Small intestine (tissue), 7 donors: Measurements from ENCODE around the gene KRTDAP. TPM values are rescaled to one million over a fixed set of nuclear protein-coding genes. Genes with fewer than 3 reads are reported as not detected.

Source experiments
- DNase-seq, 2 donors: peaks; one replicate each; pipeline versions ENCODE4 v3.0.0 to v3.0.0-alpha.2; 2013
- FAIRE-seq: peaks from 2 replicates; lab custom pipeline; 2012; peaks lifted over from hg19 to GRCh38; lab: Jason Lieb, UNC
- H3K27ac ChIP-seq, 3 donors: one replicate each; pipeline ENCODE4 v1.5.1; 2013; ENCODE audit warnings: low read length in 2 of 3, mild to moderate bottlenecking in 2 of 3, control low read depth in 1 of 3, inconsistent platforms in 1 of 3, low read depth in 1 of 3, moderate library complexity in 1 of 3
- H3K27me3 ChIP-seq, 3 donors: one replicate each; pipeline ENCODE4 v1.6.1; 2013; ENCODE audit warnings: low read length in 3 of 3, inconsistent platforms in 1 of 3; ENCODE audit not compliant: control insufficient read depth in 3 of 3, insufficient read depth in 3 of 3
- H3K36me3 ChIP-seq, 3 donors: one replicate each; pipeline ENCODE4 v1.6.1; 2013; ENCODE audit warnings: low read length in 3 of 3, inconsistent platforms in 1 of 3, low read depth in 1 of 3, mild to moderate bottlenecking in 1 of 3, moderate library complexity in 1 of 3; ENCODE audit not compliant: control insufficient read depth in 3 of 3, insufficient read depth in 2 of 3
- H3K4me1 ChIP-seq, 3 donors: one replicate each; pipeline ENCODE4 v1.6.1; 2013; ENCODE audit warnings: low read length in 2 of 3, inconsistent platforms in 1 of 3, low read depth in 1 of 3, mild to moderate bottlenecking in 1 of 3, moderate library complexity in 1 of 3; ENCODE audit not compliant: control insufficient read depth in 3 of 3, insufficient read depth in 2 of 3
- H3K4me3 ChIP-seq, 3 donors: one replicate each; pipeline ENCODE4 v1.5.1; 2013; ENCODE audit warnings: low read length in 3 of 3, control low read depth in 1 of 3, inconsistent platforms in 1 of 3, low read depth in 1 of 3, mild to moderate bottlenecking in 1 of 3, moderate library complexity in 1 of 3
- H3K9me3 ChIP-seq, 2 donors: one replicate each; pipeline ENCODE4 v1.6.1; 2013; ENCODE audit warnings: low read depth in 1 of 2, low read length in 1 of 2; ENCODE audit not compliant: control insufficient read depth in 2 of 2, insufficient read depth in 1 of 2
- WGBS, 3 donors: extraction: QIAGEN DNeasy Blood & Tissue Kit; methylation state at CpG; one replicate each; pipeline ENCODE4 v1.1.7; 2013; 5-methylcytosine and 5-hydroxymethylcytosine counted together
- polyA plus RNA-seq, 4 donors: library from polyadenylated mRNA; stranded (reverse) in 3 of 4; unstranded in 1 of 4; fragments of 200-250 nt in 3 of 4; fragments of 120-200 nt in 1 of 4; gene quantifications; one replicate each; pipeline versions ENCODE4 v1.2.1 to v1.2.3, GENCODE V29; 2013
- donor health status: healthy with polysubstance abuse.
- donor health status: control.
- donor health status: control.
- donor health status: Bipolar disorder and iron deficiency.
- donor health status: healthy.

The KRTDAP gene
- polyA plus RNA-seq, 4 donors = 0.37 TPM; not detected in 3

- H3K4me1 ChIP-seq = no peaks in the 10 kb centered on the region
- no peaks in the 10 kb centered on the region for H3K36me3 ChIP-seq
- 50 to 57% (median 57%) methylated on average over 19 of the region's 19 CpGs for WGBS, 3 donors
- no peak for FAIRE-seq
- peaks cover 0 to 42% (median 22%) of the 10 kb centered on the region in 3 donors for H3K27me3 ChIP-seq
- H3K4me3 ChIP-seq = no peak overlapping the region
- no peaks in the 10 kb centered on the region for H3K9me3 ChIP-seq
- H3K27ac ChIP-seq = no peak overlapping the region
- DNase-seq = no peak
Observed at GRCh38 chr19:35529241-35530218, 39.3 kb upstream of the KRTDAP start.

DNA sequence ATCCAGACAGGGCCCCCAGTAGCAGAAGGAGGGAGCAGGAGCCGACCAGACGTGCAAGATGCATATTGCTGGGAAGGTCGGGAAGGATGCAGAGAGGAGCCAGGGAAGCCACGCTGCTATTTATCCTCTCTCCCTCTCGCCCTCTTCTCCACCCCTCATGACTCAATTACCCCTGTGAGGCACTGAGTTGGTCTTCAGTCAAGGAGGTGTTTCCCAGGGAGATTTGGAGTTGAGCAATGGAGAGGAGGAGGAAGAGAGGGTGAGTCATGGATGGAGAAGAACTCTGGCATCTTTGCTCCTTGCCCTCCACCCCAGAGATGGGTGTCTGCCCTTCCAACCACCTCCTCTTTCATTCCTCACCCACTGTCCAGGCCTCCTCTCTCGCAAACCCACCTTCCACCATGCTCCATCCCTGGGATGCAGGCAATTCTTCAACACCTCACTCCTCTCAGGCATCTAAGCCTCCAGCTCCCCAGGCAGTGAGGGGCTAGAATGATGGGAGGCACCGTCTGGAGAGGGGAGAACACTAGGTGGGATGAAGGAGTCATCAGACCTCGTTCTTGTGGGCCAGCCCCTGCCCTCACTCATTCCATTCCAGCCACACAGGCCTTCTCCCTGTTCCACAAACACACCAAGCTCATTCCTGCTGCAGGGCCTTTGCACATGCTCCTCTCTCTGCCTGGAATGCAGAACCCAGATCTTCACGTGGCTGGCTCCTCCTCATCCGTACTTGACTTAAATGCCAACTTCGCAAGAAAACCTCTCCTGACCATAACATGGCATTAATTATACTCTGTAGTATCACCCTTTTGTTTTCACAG, 38.2 kb upstream of the KRTDAP start, which contains the start of gene SBSN:
Gene SBSN, minus strand, starts transcription at position 94 of the 821 bp plus-strand sequence. Its CDS starts 30 bp downstream, at position 64.
- peaks cover 0 to 35% (median 13%) of the 10 kb centered on the region in 3 donors for H3K27me3 ChIP-seq
- no peak within 1 kb of the TSS for H3K4me3 ChIP-seq
- WGBS, 3 donors = 70 to 77% (median 71%) methylated on average over 11 of the region's 11 CpGs
- FAIRE-seq = no peak
- H3K4me1 ChIP-seq = no peaks in the 10 kb centered on the region
- DNase-seq = no peak
- no peak within 1 kb of the TSS for H3K27ac ChIP-seq
- H3K9me3 ChIP-seq = no peaks in the 10 kb centered on the region
- no peaks in the 10 kb centered on the region for H3K36me3 ChIP-seq

- peaks cover 0 to 20% (median 5%) of the 10 kb centered on the region in 3 donors for H3K27me3 ChIP-seq
- DNase-seq (no peak), FAIRE-seq (no peak)
- no peaks in the 10 kb centered on the region for H3K9me3 ChIP-seq
- WGBS, 3 donors = 46 to 73% (median 55%) methylated on average over 4 of the region's 4 CpGs
- no peak overlapping the region for H3K27ac ChIP-seq
- no peak overlapping the region for H3K4me3 ChIP-seq
- H3K4me1 ChIP-seq = no peaks in the 10 kb centered on the region
- H3K36me3 ChIP-seq = no peaks in the 10 kb centered on the region
Observed at GRCh38 chr19:35525873-35526272, 35.6 kb upstream of the KRTDAP start.

GRCh38 chr19:35524181-35524837, 34.0 kb upstream of the KRTDAP start:
- Histone ChIP-seq H3K4me1 (no peaks in the 10 kb centered on the region), H3K4me3 (no peak overlapping the region), H3K27ac (no peak overlapping the region), H3K9me3 (no peaks in the 10 kb centered on the region), H3K36me3 (no peaks in the 10 kb centered on the region), H3K27me3 (peaks cover 0 to 13% (median 5%) of the 10 kb centered on the region in 3 donors)
- FAIRE-seq (no peak), DNase-seq (no peak)
- 36 to 60% (median 38%) methylated on average over 11 of the region's 11 CpGs for WGBS, 3 donors

- no peaks in the 10 kb centered on the region for H3K36me3 ChIP-seq
- H3K4me3 ChIP-seq = no peak overlapping the region
- 29 to 63% (median 45%) methylated on average over 12 of the region's 12 CpGs for WGBS, 3 donors
- H3K4me1 ChIP-seq = no peaks in the 10 kb centered on the region
- H3K27ac ChIP-seq = no peak overlapping the region
- peaks cover 0 to 10% (median 2%) of the 10 kb centered on the region in 3 donors for H3K27me3 ChIP-seq
- H3K9me3 ChIP-seq = no peaks in the 10 kb centered on the region
- FAIRE-seq (no peak), DNase-seq (peak in 1 of 2 donors; percentile 28)
Observed at GRCh38 chr19:35522745-35523327, 32.6 kb upstream of the KRTDAP start.

DNA sequence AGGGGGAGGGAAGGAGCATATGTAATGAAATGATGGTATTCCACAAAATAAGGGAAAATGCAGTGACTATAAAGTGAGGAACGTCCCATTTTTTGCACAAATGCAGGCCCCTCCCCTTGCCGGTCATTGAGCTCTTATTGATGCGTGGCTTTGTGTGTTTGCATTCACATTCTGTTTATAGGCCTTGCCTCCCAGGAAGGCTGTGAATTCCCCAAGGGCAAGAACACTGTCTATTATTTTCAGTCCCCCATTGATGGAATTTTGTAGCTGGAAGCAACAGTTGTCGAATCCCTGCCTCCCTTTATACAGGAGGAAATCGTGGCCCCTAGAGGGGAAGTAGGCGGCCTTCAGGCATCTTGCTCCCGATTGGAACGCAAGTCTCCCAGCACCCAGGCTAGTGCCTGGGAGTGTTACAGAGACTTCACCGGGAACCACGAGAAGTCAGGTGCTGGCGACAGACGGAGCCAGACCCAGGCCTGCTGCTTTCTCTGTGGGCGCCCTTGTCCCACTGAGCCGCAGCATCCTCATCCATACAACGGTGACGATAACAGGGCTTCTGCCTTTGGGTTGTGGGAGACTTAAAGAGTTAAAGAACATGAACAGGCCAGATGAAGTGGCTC, 31.0 kb upstream of the KRTDAP start:
- H3K4me1 ChIP-seq = no peaks in the 10 kb centered on the region
- no peak for DNase-seq
- H3K9me3 ChIP-seq = no peaks in the 10 kb centered on the region
- H3K36me3 ChIP-seq = no peaks in the 10 kb centered on the region
- no peak for FAIRE-seq
- no peak overlapping the region for H3K27ac ChIP-seq
- H3K27me3 ChIP-seq = peaks cover 0 to 10% (median 2%) of the 10 kb centered on the region in 3 donors
- H3K4me3 ChIP-seq = no peak overlapping the region
- 69 to 82% (median 82%) methylated on average over 16 of the region's 16 CpGs for WGBS, 3 donors

DNA sequence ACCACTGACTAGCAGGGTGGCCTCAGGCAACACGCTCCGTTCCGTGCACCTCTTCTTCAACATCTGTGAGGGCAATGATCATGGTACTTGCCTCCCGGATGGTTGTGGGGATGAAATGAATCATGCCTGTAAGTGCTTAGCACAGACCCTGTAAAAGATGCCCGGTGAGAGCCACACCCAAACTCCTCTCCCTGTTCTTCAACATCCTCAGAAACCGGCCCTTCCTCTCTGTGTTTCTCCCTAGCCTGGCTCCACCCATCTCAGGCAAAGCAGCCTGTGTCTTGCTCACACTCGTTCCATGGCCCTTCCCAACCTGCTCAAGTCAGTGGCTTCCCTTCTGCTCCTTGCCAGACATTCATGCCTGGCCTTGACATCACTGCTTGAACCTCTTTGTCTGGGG, 29.0 kb upstream of the KRTDAP start:
- H3K36me3 ChIP-seq = no peaks in the 10 kb centered on the region
- no peaks in the 10 kb centered on the region for H3K4me1 ChIP-seq
- DNase-seq = no peak
- H3K27ac ChIP-seq = no peak overlapping the region
- H3K9me3 ChIP-seq = no peaks in the 10 kb centered on the region
- H3K4me3 ChIP-seq = no peak overlapping the region
- FAIRE-seq = no peak
- H3K27me3 ChIP-seq = peaks cover 0 to 6% (median 4%) of the 10 kb centered on the region in 3 donors
- 52 to 54% (median 54%) methylated on average over 7 of the region's 7 CpGs for WGBS, 3 donors
